ELR (cell line): Measurements from ENCODE around the gene TUBB1.

Experiments used
- DNase-seq: peaks from one replicate; pipeline ENCODE4 v3.0.0-alpha.2; 2015; ENCODE audit warnings: low read depth

Gene TUBB1

GRCh38 chr20:58989196-58989595 is 30.0 kb upstream of the TUBB1 start:
- no peak for DNase-seq

- DNase-seq = no peak
Observed at GRCh38 chr20:58990651-58991445, 28.4 kb upstream of the TUBB1 start.

- no peak for DNase-seq
Observed at GRCh38 chr20:58991715-58992114, 27.5 kb upstream of the TUBB1 start.

- no peak for DNase-seq
Observed at GRCh38 chr20:58992911-58993310, 26.3 kb upstream of the TUBB1 start.

DNA sequence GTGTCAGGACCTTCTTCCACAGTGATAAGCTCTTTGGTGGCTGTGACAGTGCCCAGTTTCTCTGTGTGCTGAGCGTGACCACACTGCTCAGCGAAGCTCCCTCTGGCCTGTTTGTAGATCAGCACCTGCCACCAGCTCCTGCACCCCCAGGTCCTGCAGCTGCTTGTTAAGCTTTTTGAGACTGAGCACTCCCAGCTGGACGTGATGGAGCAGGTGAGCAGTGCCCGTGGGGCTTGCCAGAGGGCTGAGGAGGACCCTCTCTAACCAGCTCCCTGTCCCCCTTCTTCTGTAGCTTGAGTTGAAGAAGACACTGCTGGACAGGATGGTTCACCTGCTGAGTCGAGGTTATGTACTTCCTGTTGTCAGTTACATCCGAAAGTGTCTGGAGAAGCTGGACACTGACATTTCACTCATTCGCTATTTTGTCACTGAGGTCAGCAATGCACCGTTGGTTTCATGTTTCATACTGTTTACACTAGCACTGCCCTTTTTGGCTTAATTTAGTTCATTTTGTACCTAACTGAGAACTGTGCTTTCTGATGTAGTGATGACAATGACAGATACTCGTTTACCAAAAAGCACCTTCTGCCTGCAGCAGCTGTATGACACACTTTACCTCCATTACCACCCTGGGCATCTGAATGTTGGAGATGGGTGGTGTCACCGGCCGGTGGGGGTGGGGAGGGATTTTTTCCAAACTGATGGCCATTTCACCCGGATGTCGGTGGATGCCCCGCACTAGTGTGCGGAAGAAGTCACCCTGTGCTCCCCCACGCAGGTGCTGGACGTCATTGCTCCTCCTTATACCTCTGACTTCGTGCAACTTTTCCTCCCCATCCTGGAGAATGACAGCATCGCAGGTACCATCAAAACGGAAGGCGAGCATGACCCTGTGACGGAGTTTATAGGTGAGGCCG is 25.6 kb upstream of the TUBB1 start:
- no peak for DNase-seq

- no peak for DNase-seq
Observed at GRCh38 chr20:58994390-58995159, 24.7 kb upstream of the TUBB1 start.

GRCh38 chr20:58995461-58996225 is 23.6 kb upstream of the TUBB1 start:
- DNase-seq = no peak

DNA sequence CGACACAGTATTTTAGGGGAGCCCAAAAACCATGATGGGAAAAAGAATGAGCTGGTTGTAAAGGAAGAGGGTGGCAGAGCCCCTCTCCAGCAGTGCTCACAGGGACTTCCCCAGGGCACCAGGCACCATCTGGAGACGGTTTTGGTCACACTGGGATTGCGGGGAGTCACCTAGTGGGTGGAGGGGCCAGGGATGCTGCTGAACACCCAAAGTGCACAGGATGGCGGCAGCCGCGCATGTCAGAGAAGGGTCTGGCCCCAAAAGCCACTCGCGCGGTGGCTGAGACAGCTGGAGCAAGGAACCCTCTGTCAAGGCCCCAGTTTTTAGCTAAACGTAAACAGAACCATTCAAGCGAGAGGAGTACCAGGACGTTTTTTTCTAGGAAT is 23.0 kb upstream of the TUBB1 start:
- DNase-seq = no peak

GRCh38 chr20:58997141-58997770 is 22.0 kb upstream of the TUBB1 start:
- DNase-seq = no peak

DNA sequence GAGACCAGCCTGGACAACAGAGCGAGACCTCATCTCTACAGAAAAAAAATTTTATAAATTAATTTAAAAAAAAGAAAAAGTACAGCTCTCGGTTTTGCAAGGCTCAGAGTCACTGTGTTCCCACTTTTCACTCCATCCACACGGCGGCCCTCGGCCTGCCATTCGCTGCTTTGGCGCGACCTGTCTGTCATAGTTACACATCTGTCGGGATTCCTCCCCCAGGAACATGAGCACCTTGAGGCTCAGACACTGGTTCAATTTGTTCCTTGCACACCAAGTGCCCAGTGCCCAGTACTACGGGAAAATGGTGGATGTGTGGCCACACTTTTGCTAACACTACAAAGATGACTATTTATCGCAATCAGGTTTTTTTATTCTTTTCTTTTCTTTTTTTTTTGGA is 20.6 kb upstream of the TUBB1 start:
- no peak for DNase-seq

DNA sequence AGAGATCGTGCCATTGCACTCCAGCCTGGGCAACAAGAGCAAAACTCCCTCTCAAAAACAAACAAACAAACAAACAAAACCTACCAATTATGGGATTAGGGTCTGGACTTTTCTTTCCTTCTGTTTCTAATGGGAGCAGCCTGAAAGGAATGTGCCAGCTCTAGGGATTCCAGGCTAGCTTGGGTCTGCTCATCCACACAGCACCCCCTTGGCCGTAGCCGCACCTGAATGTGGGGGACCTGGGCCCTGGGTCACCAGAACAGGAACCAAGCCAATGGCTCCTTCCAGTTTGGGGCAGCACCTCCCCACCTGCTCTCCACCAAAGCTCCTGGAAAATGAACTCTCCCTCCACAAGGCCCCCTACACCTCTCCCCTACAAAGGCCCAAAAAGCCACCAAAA is 18.9 kb upstream of the TUBB1 start:
- DNase-seq = no peak

DNA sequence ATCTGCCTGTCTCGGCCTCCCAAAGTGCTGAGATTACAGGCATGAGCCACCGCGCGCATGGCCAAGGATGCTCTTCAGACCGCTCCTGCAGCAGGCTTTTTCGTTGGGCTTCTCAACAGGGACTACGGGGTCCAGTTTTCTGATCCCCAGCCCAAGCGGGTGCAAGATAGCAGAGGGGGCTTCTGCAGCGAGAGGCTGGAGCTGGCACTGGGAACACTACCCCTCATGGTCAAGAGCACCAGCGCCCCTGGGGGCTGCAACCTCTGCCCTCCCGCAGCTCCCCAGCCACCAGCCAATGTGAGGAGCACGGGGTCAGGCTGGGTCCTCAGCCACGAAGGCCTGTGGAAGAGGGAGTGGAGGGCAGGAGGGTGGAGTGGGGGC is 18.2 kb upstream of the TUBB1 start:
- no peak for DNase-seq

DNA sequence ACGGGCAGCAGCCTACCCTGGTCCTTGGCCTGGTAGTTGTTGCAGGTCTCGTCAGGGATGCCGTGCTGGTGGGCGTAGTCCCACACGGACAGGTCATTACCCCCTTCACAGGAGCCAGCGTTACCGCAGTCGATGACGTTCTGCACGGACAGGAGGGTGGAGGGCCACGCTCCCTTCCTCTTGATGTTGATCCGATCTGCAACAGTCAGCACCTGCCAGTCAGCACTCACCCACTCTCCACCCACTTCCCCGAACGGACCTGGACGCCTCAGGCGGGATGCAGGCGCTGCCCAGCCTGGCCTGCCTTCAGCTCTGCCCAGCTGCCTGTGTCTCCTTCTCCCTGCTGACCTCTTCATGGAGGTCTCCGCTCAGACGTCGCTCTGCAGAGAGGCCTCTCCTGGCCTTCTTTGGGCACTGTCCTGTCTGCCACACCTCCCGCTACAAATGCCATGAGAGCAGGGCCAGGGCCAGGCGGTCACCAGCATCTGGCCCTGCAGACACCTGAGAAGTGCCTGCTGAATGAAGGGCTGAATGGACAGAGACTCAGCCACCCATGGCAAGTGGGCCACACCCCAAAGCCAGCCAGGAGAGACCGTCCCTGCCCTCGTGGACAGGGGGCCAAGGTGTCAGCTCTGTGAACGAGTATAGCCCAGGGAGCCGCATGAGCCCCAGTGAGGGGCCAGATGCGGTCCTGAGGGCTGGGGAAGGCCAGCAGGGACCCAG is 17.6 kb upstream of the TUBB1 start:
- DNase-seq = no peak

DNA sequence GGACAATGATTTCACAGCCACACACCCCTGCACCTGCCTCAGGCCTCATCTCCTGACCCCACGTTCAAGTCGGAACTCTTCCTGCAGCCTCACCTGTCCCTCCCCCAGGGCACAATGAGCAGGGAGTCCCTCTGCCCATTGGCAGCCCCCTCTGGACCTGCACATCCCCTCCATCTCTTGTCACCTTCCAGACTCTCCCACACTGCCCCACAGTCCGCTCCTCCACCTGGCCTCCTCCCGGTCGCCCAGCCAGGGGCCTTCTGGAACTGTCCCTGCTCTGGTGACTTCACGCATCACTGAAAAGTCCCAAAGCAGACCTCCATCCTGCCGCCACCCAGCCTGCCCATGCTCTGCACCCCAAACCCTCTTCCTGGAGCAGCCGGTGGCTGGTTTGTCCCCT is 16.8 kb upstream of the TUBB1 start:
- DNase-seq = no peak

- DNase-seq = no peak
Observed at GRCh38 chr20:59002874-59003399, 16.3 kb upstream of the TUBB1 start.

DNA sequence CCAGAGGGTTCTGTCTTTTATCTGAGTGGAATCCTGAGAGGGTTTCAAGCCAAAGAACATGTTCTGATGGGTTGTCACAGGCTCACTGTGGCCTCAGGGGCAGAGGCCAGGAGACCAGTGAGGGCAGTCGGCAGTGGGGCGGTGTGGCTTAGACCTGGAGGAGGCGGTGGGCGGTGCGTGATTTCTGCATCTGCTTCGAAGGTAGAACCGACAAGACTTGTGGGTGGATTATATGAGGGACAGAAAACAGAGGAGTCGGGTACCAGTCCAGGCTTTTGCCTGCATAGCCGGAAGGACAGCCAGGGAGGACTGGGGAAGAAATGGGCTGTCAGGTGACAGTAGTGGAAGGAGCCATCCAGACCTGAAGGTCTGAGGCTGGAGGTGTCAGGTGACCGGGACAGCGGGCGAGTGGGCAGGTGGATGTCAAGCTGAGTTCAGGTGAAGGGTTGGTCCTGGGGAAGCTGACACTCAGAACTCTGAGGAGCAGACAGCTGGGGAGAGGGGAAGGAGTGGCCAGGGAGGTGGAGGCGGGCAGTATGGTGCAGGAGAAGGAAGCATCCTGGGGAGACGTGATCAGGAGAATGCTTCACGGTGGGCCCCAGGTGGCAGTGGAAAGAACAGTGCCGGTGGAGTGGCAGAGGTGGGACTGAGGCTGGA is 15.3 kb upstream of the TUBB1 start:
- no peak for DNase-seq

GRCh38 chr20:59004493-59004762 is 14.8 kb upstream of the TUBB1 start:
- no peak for DNase-seq

DNA sequence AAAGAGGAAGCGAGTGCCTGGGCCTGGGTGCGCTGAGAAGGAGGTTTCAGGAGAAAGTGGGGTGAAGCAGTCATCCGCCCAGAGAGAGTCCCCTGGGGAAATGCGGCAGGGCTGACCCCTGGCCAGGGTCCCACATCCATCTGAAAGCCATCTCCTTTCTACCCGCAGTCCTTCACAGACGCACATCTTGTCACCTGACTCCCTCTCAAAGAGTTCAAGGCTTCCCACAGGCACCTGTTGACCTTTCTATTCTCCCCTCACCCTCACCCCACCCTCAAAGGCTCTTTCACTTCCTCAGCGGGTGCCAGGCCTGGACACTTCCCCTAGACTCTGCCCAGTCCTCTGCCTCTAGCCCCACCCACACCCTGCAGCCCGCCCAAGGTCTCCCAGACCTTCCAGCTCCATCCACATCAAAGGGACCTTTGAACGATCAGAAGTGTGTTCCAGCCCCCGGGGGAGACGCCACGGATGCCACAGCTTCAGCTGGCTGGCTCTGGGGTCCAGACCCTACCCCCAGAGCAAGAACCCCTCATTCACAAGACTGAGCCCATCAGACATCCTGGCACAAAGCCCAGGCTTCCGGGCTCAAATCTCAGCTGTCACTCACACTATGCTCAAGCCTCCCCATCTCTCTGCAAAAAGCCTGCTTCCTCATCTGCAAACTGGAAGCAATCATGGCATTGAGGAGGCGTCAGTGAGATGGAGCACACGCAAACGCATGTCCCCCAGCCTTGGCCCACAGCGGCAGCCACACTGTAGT is 14.3 kb upstream of the TUBB1 start:
- no peak for DNase-seq

DNA sequence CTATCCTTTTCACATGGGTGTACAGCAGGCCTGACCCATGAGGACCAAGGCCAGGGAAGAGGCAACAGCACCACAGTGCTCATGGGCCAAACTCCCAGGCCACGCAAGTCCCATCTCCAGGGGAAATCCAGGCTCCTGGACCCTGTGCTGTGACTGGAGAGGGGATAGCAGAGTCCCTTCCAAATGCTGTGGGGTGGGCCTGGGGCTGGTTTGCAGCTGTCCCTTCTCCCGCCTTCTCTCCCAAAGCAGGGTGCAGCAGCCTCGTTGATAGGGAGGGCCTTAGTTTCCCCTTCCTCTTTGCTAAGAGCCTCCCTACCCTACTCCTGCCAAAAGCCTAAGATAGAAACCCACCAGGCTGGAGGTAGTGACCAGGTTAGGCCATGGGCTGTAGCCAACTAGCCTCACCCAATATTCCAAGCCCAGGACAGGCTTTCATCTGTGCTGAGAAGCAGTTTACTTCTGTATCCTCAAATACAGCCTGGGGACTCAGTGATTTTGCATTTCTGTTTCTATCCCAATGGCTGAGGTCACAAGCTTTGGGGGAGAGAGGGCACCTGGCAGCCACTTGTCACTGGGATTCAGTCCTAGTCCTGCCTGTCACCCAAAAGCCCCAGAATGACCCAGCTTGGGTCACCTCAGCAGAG is 13.6 kb upstream of the TUBB1 start:
- DNase-seq = no peak
